Neural progenitor cell (in vitro differentiated cells): ENCODE data around the gene GDPD2. TPM values are rescaled to one million over a fixed set of nuclear protein-coding genes. Genes with fewer than 3 reads are reported as not detected.

Source experiments
- DNase-seq: peaks from one replicate; pipeline ENCODE4 v3.0.0-alpha.2; 2016; ENCODE audit warnings: low spot score
- H2AFZ ChIP-seq: fragments of 200-600 bp; sonication (generic); replicated peaks from 2 replicates; pipeline ENCODE4 v1.6.1; 2016; ENCODE audit warnings: antibody characterized with exemption
- H3F3A ChIP-seq: fragments of 200-600 bp; sonication (generic); 2 replicates; pipeline ENCODE4 v1.6.1; 2016; ENCODE audit warnings: antibody characterized with exemption, low read depth
- H3K27ac ChIP-seq: fragments of 200-600 bp; sonication (generic); 2 replicates; pipeline ENCODE4 v1.5.1; 2016; ENCODE audit warnings: mild to moderate bottlenecking
- H3K27me3 ChIP-seq: fragments of 200-600 bp; sonication (generic); 2 replicates; pipeline ENCODE4 v1.6.1; 2016; ENCODE audit warnings: mild to moderate bottlenecking, moderate library complexity
- H3K36me3 ChIP-seq: fragments of 200-600 bp; sonication (generic); 2 replicates; pipeline ENCODE4 v1.5.1; 2016
- H3K4me1 ChIP-seq: fragments of 200-600 bp; sonication (generic); 2 replicates; pipeline ENCODE4 v1.6.1; 2016; ENCODE audit warnings: mixed run types
- H3K4me2 ChIP-seq: fragments of 200-600 bp; sonication (generic); 2 replicates; pipeline ENCODE4 v1.6.1; 2016
- H3K4me3 ChIP-seq: fragments of 200-600 bp; sonication (generic); 2 replicates; pipeline ENCODE4 v1.5.1; 2016
- H3K79me2 ChIP-seq: fragments of 200-600 bp; sonication (generic); 2 replicates; pipeline ENCODE4 v1.6.1; 2016; ENCODE audit warnings: low read depth
- H3K9ac ChIP-seq: fragments of 200-600 bp; sonication (generic); 2 replicates; pipeline ENCODE4 v1.6.1; 2016
- H3K9me3 ChIP-seq: fragments of 200-600 bp; sonication (generic); 2 replicates; pipeline ENCODE4 v1.5.1; 2016; ENCODE audit warnings: low read depth
- H4K20me1 ChIP-seq: fragments of 200-600 bp; sonication (generic); 2 replicates; pipeline ENCODE4 v1.6.1; 2016; ENCODE audit warnings: low read depth
- H3K27ac Mint-ChIP-seq: 3 replicates; pipeline ENCODE4 v1.8.0; 2021; ENCODE audit warnings: mixed read lengths
- H3K27me3 Mint-ChIP-seq: 2 replicates; pipeline ENCODE4 v1.8.0; 2022; ENCODE audit warnings: low read depth, mild to moderate bottlenecking, inconsistent platforms, moderate library complexity, mixed read lengths; ENCODE audit not compliant: insufficient read depth
- H3K36me3 Mint-ChIP-seq: 3 replicates; pipeline ENCODE4 v1.8.0; 2021; ENCODE audit warnings: mixed read lengths
- H3K4me1 Mint-ChIP-seq: 3 replicates; pipeline ENCODE4 v1.8.0; 2021; ENCODE audit warnings: mixed read lengths
- H3K4me3 Mint-ChIP-seq: 3 replicates; pipeline ENCODE4 v1.8.0; 2021; ENCODE audit warnings: mild to moderate bottlenecking, moderate library complexity, mixed read lengths
- H3K9me3 Mint-ChIP-seq: 3 replicates; pipeline ENCODE4 v1.8.0; 2020; ENCODE audit warnings: mixed read lengths
- EZH2 ChIP-seq: fragments of 200-600 bp; sonication (generic); IDR thresholded peaks from 2 replicates; pipeline ENCODE4 v1.6.1; 2017; ENCODE audit warnings: antibody characterized with exemption, mild to moderate bottlenecking, moderate library complexity
- EZH2phosphoT487 ChIP-seq: fragments of 200-600 bp; sonication (generic); IDR thresholded peaks from 2 replicates; pipeline ENCODE4 v1.6.1; 2017; ENCODE audit warnings: antibody characterized with exemption
- total RNA-seq: library from RNA; depleted of rRNA; stranded (reverse); fragments of >200 nt; gene quantifications from 2 replicates; pipeline ENCODE4 v1.2.3, GENCODE V29; 2015; ENCODE audit warnings: low replicate concordance
- TF ChIP-seq, protein P1 (sequence below): fragments of 200-600 bp; sonication (generic); IDR thresholded peaks from 2 replicates; pipeline ENCODE4 v1.5.1; 2017; ENCODE audit warnings: antibody characterized with exemption, mild to moderate bottlenecking

GDPD2 gene
- total RNA-seq, 1 donor from 2014 or later = 1.3 TPM

DNA sequence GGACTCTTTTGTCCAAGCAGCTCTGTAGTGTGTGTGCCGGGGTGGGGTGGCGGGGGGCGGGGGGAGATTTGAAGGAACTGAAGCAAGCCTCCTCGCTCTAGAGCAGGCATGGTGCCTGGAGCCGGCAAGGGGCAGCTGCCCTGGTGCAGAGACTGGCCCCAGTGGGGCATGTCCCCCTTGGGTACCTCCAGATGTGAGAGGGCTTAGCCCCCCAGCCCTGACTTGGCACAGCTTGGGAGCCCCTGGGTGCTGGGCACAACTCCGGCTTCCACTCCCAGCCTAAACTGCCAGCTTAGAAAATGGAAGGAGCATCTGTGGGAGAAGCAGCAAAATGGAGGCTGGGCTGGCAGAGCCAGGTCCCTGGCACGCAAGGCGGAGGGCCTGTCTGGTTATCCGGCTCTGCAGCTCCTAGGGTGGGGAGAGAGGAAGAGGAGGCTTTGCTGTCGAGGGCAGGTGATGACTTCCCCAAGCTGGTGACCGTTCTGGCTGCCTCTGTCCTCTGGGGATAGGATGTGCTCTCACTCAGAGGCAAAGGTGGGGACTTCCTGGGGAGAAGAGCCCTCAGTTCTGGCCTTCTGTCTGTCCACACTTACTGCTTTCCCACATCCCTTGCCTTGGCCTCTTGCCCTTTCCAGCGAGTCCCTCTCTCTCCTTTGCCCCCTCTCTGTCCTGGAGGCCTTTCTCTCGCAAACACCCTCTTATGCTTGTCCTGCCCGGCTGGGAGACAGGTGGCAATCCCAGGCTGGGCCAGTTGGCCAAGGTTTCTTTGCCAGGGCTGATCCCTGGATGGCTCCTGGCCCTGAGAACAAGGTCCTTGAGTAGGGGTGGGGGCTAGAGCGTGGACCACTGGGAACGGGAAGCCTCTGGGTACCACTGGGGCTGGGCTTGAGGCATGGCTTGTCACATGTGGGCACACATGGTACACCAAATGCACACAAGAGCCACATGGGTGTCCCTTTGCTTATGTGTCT lies 23.6 kb downstream of the GDPD2 start:
- Histone ChIP-seq H3K36me3 (no peaks in the 10 kb centered on the region), H3K9ac (no peak overlapping the region), H3K79me2 (no peaks in the 10 kb centered on the region), H3K4me1 (no peaks in the 10 kb centered on the region), H2AFZ (no peak overlapping the region), H4K20me1 (no peaks in the 10 kb centered on the region), H3K27me3 (peaks cover 26% of the 10 kb centered on the region), H3F3A (no peaks in the 10 kb centered on the region), H3K27ac (no peak overlapping the region), H3K4me2 (no peak overlapping the region), H3K4me3 (no peak overlapping the region), H3K9me3 (no peaks in the 10 kb centered on the region)
- no peak for TF ChIP-seq EZH2phosphoT487
- TF ChIP-seq, protein P1, sequence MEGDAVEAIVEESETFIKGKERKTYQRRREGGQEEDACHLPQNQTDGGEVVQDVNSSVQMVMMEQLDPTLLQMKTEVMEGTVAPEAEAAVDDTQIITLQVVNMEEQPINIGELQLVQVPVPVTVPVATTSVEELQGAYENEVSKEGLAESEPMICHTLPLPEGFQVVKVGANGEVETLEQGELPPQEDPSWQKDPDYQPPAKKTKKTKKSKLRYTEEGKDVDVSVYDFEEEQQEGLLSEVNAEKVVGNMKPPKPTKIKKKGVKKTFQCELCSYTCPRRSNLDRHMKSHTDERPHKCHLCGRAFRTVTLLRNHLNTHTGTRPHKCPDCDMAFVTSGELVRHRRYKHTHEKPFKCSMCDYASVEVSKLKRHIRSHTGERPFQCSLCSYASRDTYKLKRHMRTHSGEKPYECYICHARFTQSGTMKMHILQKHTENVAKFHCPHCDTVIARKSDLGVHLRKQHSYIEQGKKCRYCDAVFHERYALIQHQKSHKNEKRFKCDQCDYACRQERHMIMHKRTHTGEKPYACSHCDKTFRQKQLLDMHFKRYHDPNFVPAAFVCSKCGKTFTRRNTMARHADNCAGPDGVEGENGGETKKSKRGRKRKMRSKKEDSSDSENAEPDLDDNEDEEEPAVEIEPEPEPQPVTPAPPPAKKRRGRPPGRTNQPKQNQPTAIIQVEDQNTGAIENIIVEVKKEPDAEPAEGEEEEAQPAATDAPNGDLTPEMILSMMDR = no peak
- no peak for TF ChIP-seq EZH2
- Mint-ChIP-seq H3K4me1 (peaks cover 10% of the 10 kb centered on the region), H3K36me3 (no peaks in the 10 kb centered on the region), H3K4me3 (peak overlapping the region; percentile 12), H3K27ac (no peak overlapping the region), H3K27me3 (peaks cover 19% of the 10 kb centered on the region), H3K9me3 (peaks cover 15% of the 10 kb centered on the region)
- no peak for DNase-seq

DNA sequence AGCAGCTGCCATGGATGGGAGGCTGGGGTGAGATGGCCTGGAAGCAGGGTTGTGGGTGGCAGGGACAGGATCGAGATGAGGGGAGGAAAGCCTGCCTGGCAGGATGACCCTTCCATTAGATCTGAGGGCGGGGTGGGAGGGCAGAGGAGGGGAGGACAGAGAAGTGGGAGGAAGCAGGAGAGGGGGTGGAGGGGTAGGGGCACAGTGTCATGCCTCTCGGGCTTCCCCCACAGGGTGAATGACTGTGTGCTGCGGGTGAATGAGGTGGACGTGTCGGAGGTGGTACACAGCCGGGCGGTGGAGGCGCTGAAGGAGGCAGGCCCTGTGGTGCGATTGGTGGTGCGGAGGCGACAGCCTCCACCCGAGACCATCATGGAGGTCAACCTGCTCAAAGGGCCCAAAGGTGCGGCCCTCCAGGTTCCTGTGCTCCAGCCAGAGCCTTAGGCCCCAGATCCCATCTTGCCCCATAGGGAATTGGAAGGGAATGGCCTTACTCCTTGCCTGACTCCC lies 26.4 kb downstream of the GDPD2 start:
- H3K9ac ChIP-seq = no peak overlapping the region
- Mint-ChIP-seq H3K4me3 (no peak overlapping the region), H3K27ac (no peak overlapping the region), H3K36me3 (no peaks in the 10 kb centered on the region), H3K9me3 (peaks cover 12% of the 10 kb centered on the region), H3K4me1 (peaks cover 16% of the 10 kb centered on the region), H3K27me3 (peaks cover 14% of the 10 kb centered on the region)
- no peak overlapping the region for H3K4me3 ChIP-seq
- H2AFZ ChIP-seq = no peak overlapping the region
- no peak overlapping the region for H3K27ac ChIP-seq
- no peaks in the 10 kb centered on the region for H4K20me1 ChIP-seq
- no peaks in the 10 kb centered on the region for H3K4me1 ChIP-seq
- no peaks in the 10 kb centered on the region for H3K79me2 ChIP-seq
- no peaks in the 10 kb centered on the region for H3K9me3 ChIP-seq
- no peak for DNase-seq
- TF ChIP-seq EZH2 (no peak), EZH2phosphoT487 (no peak)
- TF ChIP-seq, protein P1 = no peak
- no peak overlapping the region for H3K4me2 ChIP-seq
- H3F3A ChIP-seq = peaks cover under 1% of the 10 kb centered on the region
- no peaks in the 10 kb centered on the region for H3K36me3 ChIP-seq
- H3K27me3 ChIP-seq = peaks cover 16% of the 10 kb centered on the region

DNA sequence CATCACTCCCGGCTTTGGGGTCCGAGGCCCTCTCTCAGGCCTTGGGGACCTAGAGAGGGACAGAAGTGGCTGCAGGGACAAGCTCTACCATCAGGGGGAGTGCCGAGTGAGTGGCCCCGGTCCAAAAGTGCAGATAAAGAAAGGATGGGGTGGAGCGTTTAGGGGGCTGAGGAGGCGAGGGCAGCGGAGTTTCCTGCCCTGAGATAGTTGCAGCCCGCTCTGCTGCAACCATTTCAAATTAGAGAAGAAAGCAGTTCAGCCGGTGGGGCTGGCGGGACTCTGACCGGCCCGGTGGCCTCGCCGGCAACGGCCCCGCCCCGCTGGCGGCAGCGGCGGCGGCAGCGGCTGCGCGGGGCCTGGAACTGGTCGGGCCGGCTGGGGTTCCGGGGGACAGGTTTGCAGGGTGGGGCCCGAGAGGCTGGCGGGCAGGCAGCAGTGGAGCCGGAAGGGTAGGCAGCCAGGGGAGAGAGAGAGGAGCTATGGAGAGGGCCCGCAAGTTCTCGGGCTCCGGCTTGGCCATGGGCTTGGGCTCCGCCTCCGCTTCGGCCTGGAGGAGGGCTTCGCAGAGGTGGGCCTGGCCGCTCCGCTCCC lies 29.1 kb downstream of the GDPD2 start:
- peaks cover 5% of the 10 kb centered on the region for H3K27me3 Mint-ChIP-seq
- Histone ChIP-seq H3K4me1 (no peaks in the 10 kb centered on the region), H2AFZ (peak overlapping the region; percentile 72), H3F3A (peaks cover 3% of the 10 kb centered on the region), H3K36me3 (no peaks in the 10 kb centered on the region), H3K4me2 (peak overlapping the region; percentile 73), H3K27me3 (no peaks in the 10 kb centered on the region), H3K27ac (no peak overlapping the region), H4K20me1 (peaks cover 11% of the 10 kb centered on the region), H3K9me3 (no peaks in the 10 kb centered on the region), H3K4me3 (peak overlapping the region; percentile 56), H3K79me2 (peaks cover 23% of the 10 kb centered on the region), H3K9ac (no peak overlapping the region)
- peaks cover 29% of the 10 kb centered on the region for H3K4me1 Mint-ChIP-seq
- peaks cover 12% of the 10 kb centered on the region for H3K9me3 Mint-ChIP-seq
- no peak for TF ChIP-seq EZH2
- TF ChIP-seq, protein P1 = peak; percentile 60
- peaks cover 4% of the 10 kb centered on the region for H3K36me3 Mint-ChIP-seq
- DNase-seq = peak; percentile 59
- H3K27ac Mint-ChIP-seq = peak overlapping the region; percentile 95
- H3K4me3 Mint-ChIP-seq = peak overlapping the region; percentile 92
